ENCODE data around the gene PLEKHG4. TPM values are rescaled to one million over a fixed set of nuclear protein-coding genes. Genes with fewer than 3 reads are reported as not detected.

Gene PLEKHG4
- total RNA-seq, 1 experiment from 2014 or later, result 38.5 TPM

DNA sequence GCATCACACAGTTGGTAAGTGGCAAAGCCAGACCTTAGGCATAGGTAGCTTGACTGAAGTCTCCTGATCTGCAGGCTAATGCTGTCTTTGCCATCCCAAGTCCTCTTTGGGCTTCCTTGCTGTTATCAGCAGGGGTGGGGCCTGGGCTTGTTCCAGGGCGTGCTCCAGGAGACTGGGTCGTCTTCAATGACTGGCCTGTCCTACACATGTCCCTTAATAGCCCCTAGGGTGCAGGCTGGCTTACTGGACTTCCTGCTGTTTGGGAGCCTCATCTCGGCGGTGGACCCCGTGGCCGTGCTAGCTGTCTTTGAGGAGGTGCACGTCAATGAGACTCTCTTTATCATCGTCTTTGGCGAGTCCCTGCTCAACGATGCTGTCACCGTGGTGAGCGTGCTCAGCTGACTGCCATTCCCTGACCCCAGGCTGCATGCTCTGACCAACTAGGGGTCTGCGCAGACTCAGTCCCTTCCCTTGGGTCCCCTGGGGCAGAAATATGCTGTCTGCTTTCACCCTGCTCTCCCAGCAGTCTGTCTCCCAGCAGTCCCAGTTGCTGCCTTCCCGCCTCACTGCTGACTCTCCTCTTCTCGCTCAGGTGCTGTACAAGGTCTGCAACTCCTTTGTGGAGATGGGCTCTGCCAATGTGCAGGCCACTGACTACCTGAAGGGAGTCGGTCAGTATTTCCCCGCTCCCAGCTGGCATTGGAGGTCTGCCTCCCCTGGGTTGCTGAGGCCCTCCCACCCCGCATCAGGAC lies 24.4 kb upstream of the PLEKHG4 start (continued):
- TF ChIP-seq POLR2AphosphoS5 (IDR thresholded peaks at IDR 0.05; ENCODE audit: low read depth, low read length), result no peak
- TF ChIP-seq CEBPB (IDR thresholded peaks at IDR 0.05; ENCODE audit: low read depth), result no peak
- TF ChIP-seq, protein P1, sequence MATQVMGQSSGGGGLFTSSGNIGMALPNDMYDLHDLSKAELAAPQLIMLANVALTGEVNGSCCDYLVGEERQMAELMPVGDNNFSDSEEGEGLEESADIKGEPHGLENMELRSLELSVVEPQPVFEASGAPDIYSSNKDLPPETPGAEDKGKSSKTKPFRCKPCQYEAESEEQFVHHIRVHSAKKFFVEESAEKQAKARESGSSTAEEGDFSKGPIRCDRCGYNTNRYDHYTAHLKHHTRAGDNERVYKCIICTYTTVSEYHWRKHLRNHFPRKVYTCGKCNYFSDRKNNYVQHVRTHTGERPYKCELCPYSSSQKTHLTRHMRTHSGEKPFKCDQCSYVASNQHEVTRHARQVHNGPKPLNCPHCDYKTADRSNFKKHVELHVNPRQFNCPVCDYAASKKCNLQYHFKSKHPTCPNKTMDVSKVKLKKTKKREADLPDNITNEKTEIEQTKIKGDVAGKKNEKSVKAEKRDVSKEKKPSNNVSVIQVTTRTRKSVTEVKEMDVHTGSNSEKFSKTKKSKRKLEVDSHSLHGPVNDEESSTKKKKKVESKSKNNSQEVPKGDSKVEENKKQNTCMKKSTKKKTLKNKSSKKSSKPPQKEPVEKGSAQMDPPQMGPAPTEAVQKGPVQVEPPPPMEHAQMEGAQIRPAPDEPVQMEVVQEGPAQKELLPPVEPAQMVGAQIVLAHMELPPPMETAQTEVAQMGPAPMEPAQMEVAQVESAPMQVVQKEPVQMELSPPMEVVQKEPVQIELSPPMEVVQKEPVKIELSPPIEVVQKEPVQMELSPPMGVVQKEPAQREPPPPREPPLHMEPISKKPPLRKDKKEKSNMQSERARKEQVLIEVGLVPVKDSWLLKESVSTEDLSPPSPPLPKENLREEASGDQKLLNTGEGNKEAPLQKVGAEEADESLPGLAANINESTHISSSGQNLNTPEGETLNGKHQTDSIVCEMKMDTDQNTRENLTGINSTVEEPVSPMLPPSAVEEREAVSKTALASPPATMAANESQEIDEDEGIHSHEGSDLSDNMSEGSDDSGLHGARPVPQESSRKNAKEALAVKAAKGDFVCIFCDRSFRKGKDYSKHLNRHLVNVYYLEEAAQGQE (IDR thresholded peaks at IDR 0.05; ENCODE audit: low read depth), result no peak
- TF ChIP-seq FOSL1 (IDR thresholded peaks at IDR 0.05; ENCODE audit: low read depth), result no peak

DNA sequence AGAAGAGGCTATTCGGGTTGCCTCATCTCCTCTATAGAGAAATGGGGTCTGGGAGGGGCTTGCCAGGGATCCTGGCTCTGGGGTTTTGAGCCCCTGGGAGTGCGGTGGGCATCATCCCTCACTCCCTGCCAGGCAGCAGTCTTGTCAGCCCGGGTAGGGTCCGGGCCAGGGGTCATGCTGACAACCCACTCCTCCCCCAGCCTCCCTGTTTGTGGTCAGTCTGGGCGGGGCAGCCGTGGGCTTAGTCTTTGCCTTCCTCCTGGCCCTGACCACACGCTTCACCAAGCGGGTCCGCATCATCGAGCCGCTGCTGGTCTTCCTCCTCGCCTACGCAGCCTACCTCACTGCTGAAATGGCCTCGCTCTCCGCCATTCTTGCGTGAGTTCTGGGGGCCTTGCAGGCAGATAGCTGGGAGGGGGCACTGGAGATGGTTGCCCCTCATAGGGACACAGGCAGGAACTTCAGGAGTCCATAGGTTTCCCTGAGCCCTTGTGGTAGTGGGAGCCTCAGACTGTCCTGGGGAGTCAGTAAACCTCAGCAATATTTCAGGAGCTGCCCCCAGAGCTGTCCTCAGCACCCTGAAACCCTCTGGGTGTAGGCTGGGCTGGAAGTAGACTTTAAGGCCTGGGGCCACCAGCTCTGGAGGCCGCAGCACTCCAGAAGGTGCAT lies 23.6 kb upstream of the PLEKHG4 start:
- BruUV-seq (replicated peaks), result no TSS peak
- Histone ChIP-seq H3K79me2 (ENCODE audit: insufficient read depth, low read length) (no peaks in the 10 kb centered on the region), H3K27me3 (ENCODE audit: insufficient read depth, low read length) (no peaks in the 10 kb centered on the region), H3K9me3 (ENCODE audit: control insufficient read depth in 1 of 2, insufficient read depth in 1 of 2, low read depth in 1 of 2, low read length in 2 of 2) (no peaks in the 10 kb centered on the region), H3K36me3 (ENCODE audit: control insufficient read depth in 1 of 2, insufficient read depth in 2 of 2, low read length in 2 of 2) (no peaks in the 10 kb centered on the region; a peak in 1 of 4 replicates), H3K4me1 (ENCODE audit: control insufficient read depth in 1 of 2, insufficient read depth in 2 of 2, low read length in 2 of 2) (no peaks in the 10 kb centered on the region), H3K9ac (ENCODE audit: low read length) (no peak overlapping the region), H3K9me2 (ENCODE audit: insufficient read depth) (no peaks in the 10 kb centered on the region), H3K4me2 (ENCODE audit: low read length) (no peak overlapping the region), H2AFZ (ENCODE audit: low read depth, low read length, poor library complexity, severe bottlenecking) (no peak overlapping the region), H3K4me3 (replicated peaks in 1 of 2; ENCODE audit: low read depth in 1 of 2, low read length in 2 of 2) (no peak overlapping the region), H3K27ac (ENCODE audit: low read depth, low read length) (no peak overlapping the region), H4K20me1 (ENCODE audit: insufficient read depth) (no peaks in the 10 kb centered on the region)
- ChIA-PET CTCF (no interaction called here), RAD21 (ENCODE audit: low non-redundant PET in 1 of 2, low total read pairs in 2 of 2, uncharacterized antibody in 2 of 2, unreplicated experiment in 2 of 2) (no interaction called here), POLR2A (no interaction called here)
- DNase-seq (ENCODE audit: low read depth, low spot score) (no peak), ATAC-seq (no peak)
- intact Hi-C loops (cut with micrococcal nuclease), result no loop called here
- no peak for TF ChIP-seq RAD21 (IDR thresholded peaks at IDR 0.05; ENCODE audit: low read depth)
- TF ChIP-seq, protein P2, sequence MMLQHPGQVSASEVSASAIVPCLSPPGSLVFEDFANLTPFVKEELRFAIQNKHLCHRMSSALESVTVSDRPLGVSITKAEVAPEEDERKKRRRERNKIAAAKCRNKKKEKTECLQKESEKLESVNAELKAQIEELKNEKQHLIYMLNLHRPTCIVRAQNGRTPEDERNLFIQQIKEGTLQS (IDR thresholded peaks at IDR 0.05), result no peak
- no peak for TF ChIP-seq CEBPB (IDR thresholded peaks at IDR 0.05; ENCODE audit: low read depth)
- no peak for TF ChIP-seq JUND (IDR thresholded peaks at IDR 0.05)
- no peak for TF ChIP-seq ZNF274 (IDR thresholded peaks at IDR 0.05; ENCODE audit: low read depth, low read length)
- TF ChIP-seq EGR1 (IDR thresholded peaks at IDR 0.05; ENCODE audit: low read depth), result no peak
- no peak for TF ChIP-seq SP1 (IDR thresholded peaks at IDR 0.05; ENCODE audit: low read depth)
- TF ChIP-seq, protein P3, sequence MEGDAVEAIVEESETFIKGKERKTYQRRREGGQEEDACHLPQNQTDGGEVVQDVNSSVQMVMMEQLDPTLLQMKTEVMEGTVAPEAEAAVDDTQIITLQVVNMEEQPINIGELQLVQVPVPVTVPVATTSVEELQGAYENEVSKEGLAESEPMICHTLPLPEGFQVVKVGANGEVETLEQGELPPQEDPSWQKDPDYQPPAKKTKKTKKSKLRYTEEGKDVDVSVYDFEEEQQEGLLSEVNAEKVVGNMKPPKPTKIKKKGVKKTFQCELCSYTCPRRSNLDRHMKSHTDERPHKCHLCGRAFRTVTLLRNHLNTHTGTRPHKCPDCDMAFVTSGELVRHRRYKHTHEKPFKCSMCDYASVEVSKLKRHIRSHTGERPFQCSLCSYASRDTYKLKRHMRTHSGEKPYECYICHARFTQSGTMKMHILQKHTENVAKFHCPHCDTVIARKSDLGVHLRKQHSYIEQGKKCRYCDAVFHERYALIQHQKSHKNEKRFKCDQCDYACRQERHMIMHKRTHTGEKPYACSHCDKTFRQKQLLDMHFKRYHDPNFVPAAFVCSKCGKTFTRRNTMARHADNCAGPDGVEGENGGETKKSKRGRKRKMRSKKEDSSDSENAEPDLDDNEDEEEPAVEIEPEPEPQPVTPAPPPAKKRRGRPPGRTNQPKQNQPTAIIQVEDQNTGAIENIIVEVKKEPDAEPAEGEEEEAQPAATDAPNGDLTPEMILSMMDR (IDR thresholded peaks at IDR 0.05 in 2 of 3, conservative IDR thresholded peaks at IDR 0.05 in 1 of 3; ENCODE audit: borderline replicate concordance in 1 of 3, insufficient read depth in 1 of 3, low read depth in 2 of 3, low read length in 2 of 3), result no peak
- TF ChIP-seq SIN3A (IDR thresholded peaks at IDR 0.05; ENCODE audit: low read depth), result no peak
- TF ChIP-seq CBX3 (IDR thresholded peaks at IDR 0.05; ENCODE audit: low read depth), result no peak
- TF ChIP-seq, protein P1 (IDR thresholded peaks at IDR 0.05; ENCODE audit: low read depth), result no peak
- TF ChIP-seq ELF1 (IDR thresholded peaks at IDR 0.05; ENCODE audit: borderline replicate concordance, low read depth), result no peak
- no peak for TF ChIP-seq POLR2A (IDR thresholded peaks at IDR 0.05; ENCODE audit: borderline replicate concordance, extremely low read depth, insufficient read depth, insufficient read length)

Data from HCT116 (cell line).